GM21515 (cell line): ENCODE results near the gene IL2RA.
A peak's percentile ranks its signal among the peaks of the same experiment; 100 is the strongest.

ENCODE experiments used
- ATAC-seq: cut with Tn5 transposase; IDR thresholded peaks from one replicate; pipeline ENCODE4 v1.9.1; 2021; ENCODE audit not compliant: unreplicated experiment

The IL2RA gene

GRCh38 chr10:5989756-5990155 lies 72.4 kb downstream of the IL2RA start:
- no peak for ATAC-seq

- ATAC-seq = no peak
Observed at GRCh38 chr10:5988336-5988920, 73.7 kb downstream of the IL2RA start.

GRCh38 chr10:5987747-5988146 lies 74.4 kb downstream of the IL2RA start:
- ATAC-seq = no peak

GRCh38 chr10:5985029-5985428 lies 77.1 kb downstream of the IL2RA start:
- ATAC-seq = no peak

- ATAC-seq = no peak
Observed at GRCh38 chr10:5983774-5984173, 78.4 kb downstream of the IL2RA start.

GRCh38 chr10:5981529-5981928 lies 80.6 kb downstream of the IL2RA start:
- no peak for ATAC-seq

- ATAC-seq = no peak
Observed at GRCh38 chr10:5978230-5978489, 84.0 kb downstream of the IL2RA start.

- peak; percentile 55 for ATAC-seq
Observed at GRCh38 chr10:5977471-5978229, 84.5 kb downstream of the IL2RA start, which contains the start of gene IL15RA. Gene IL15RA (minus strand): TSS chr10:5977543. CDS start chr10:5977492, 51 bp downstream.

GRCh38 chr10:5976512-5977470 lies 85.4 kb downstream of the IL2RA start:
- ATAC-seq = peak; percentile 17

- peak; percentile 43 for ATAC-seq
Observed at GRCh38 chr10:5975641-5976473, 86.3 kb downstream of the IL2RA start.

GRCh38 chr10:5973069-5973468 lies 89.1 kb downstream of the IL2RA start:
- no peak for ATAC-seq

- ATAC-seq = no peak
Observed at GRCh38 chr10:5971886-5972285, 90.3 kb downstream of the IL2RA start.

- no peak for ATAC-seq
Observed at GRCh38 chr10:5971315-5971832, 90.8 kb downstream of the IL2RA start.

GRCh38 chr10:5970527-5970926 lies 91.6 kb downstream of the IL2RA start:
- no peak for ATAC-seq

- no peak for ATAC-seq
Observed at GRCh38 chr10:5970066-5970465, 92.1 kb downstream of the IL2RA start.

- ATAC-seq = no peak
Observed at GRCh38 chr10:5968681-5969453, 93.3 kb downstream of the IL2RA start.

- no peak for ATAC-seq
Observed at GRCh38 chr10:5968037-5968680, 94.0 kb downstream of the IL2RA start.

- ATAC-seq = no peak
Observed at GRCh38 chr10:5965266-5965665, 96.9 kb downstream of the IL2RA start.

GRCh38 chr10:5964736-5965135 lies 97.4 kb downstream of the IL2RA start:
- ATAC-seq = no peak
